HG03159 (cell line): ENCODE data around the gene PRDM15.
"Not testable (repeated sequence)": the region's sequence is repeated elsewhere in the genome, so short reads cannot be mapped to it uniquely, and the experiment has no call there.

Experiments used
- ATAC-seq: cut with Tn5 transposase; IDR thresholded peaks from one replicate; pipeline ENCODE4 v1.9.1; 2021; ENCODE audit warnings: mild to moderate bottlenecking, moderate library complexity; ENCODE audit not compliant: unreplicated experiment

The PRDM15 gene

GRCh38 chr21:41785262-41785661 is 93.9 kb downstream of the PRDM15 start:
- not testable (repeated sequence) for ATAC-seq

- no peak for ATAC-seq
Measured at GRCh38 chr21:41784456-41785102, 94.6 kb downstream of the PRDM15 start.

GRCh38 chr21:41783476-41784180 is 95.5 kb downstream of the PRDM15 start:
- ATAC-seq = no peak

GRCh38 chr21:41781050-41781410 is 98.1 kb downstream of the PRDM15 start:
- ATAC-seq = no peak

- no peak for ATAC-seq
Measured at GRCh38 chr21:41780337-41781049, 98.7 kb downstream of the PRDM15 start.

GRCh38 chr21:41779659-41780058 is 99.5 kb downstream of the PRDM15 start:
- ATAC-seq = no peak

GRCh38 chr21:41778930-41779600 is 100.1 kb downstream of the PRDM15 start:
- no peak for ATAC-seq

GRCh38 chr21:41777951-41778815 is 101.0 kb downstream of the PRDM15 start:
- no peak for ATAC-seq

GRCh38 chr21:41776778-41777177 is 102.4 kb downstream of the PRDM15 start:
- no peak for ATAC-seq

- no peak for ATAC-seq
Measured at GRCh38 chr21:41775149-41775472, 104.0 kb downstream of the PRDM15 start.

- no peak for ATAC-seq
Measured at GRCh38 chr21:41774467-41775148, 104.5 kb downstream of the PRDM15 start.

- no peak for ATAC-seq
Measured at GRCh38 chr21:41772351-41773080, 106.6 kb downstream of the PRDM15 start.

GRCh38 chr21:41771625-41771945 is 107.6 kb downstream of the PRDM15 start:
- ATAC-seq = no peak

- no peak for ATAC-seq
Measured at GRCh38 chr21:41770901-41771624, 108.1 kb downstream of the PRDM15 start.

GRCh38 chr21:41769933-41770332 is 109.2 kb downstream of the PRDM15 start:
- ATAC-seq = no peak

- no peak for ATAC-seq
Measured at GRCh38 chr21:41769521-41769920, 109.6 kb downstream of the PRDM15 start.

GRCh38 chr21:41769111-41769510 is 110.0 kb downstream of the PRDM15 start:
- no peak for ATAC-seq

GRCh38 chr21:41768437-41769042 is 110.6 kb downstream of the PRDM15 start:
- ATAC-seq = no peak
